Adrenal gland (tissue), 12 donors: ENCODE data around the gene CCSER1. TPM values are rescaled to one million over a fixed set of nuclear protein-coding genes. Genes with fewer than 3 reads are reported as not detected.
"Not testable (repeated sequence)": the region's sequence is repeated elsewhere in the genome, so short reads cannot be mapped to it uniquely, and the experiment has no call there.

Experiments
- DNase-seq, 7 donors: peaks; one replicate each; pipeline ENCODE4 v3.0.0-alpha.2; 2019 to 2020
- H3K27ac ChIP-seq, 5 donors: fragments of 200-600 bp; sonication (generic) in 4 of 5; 1 replicate in 3 of 5; 2 replicates in 2 of 5; pipeline versions ENCODE4 v1.5.1 to v1.8.0; 2016 to 2020; ENCODE audit warnings: mild to moderate bottlenecking in 1 of 5
- H3K27me3 ChIP-seq: fragments of 200-600 bp; 2 replicates; pipeline ENCODE4 v1.8.0; 2021
- H3K36me3 ChIP-seq, 2 donors: fragments of 200-600 bp; replicated peaks in 1 of 2; 1 replicate in 1 of 2; 2 replicates in 1 of 2; pipeline versions ENCODE4 v1.5.1 to v1.8.0; 2018 to 2022
- H3K4me1 ChIP-seq, 2 donors: fragments of 200-600 bp; replicated peaks in 1 of 2; 1 replicate in 1 of 2; 2 replicates in 1 of 2; pipeline versions ENCODE4 v1.5.1 to v1.8.0; 2018 to 2021
- H3K4me3 ChIP-seq, 4 donors: fragments of 200-600 bp; sonication (generic) in 3 of 4; one replicate each; pipeline ENCODE4 v1.5.1; 2016 to 2018
- H3K9me3 ChIP-seq, 3 donors: fragments of 200-600 bp; sonication (generic) in 1 of 3; replicated peaks in 1 of 3; 1 replicate in 2 of 3; 2 replicates in 1 of 3; pipeline versions ENCODE4 v1.5.1 to v1.8.0; 2016 to 2021
- CTCF ChIP-seq, 6 experiments: fragments of 450-650 bp in 4 of 6; fragments of 200-600 bp in 2 of 6; sonication (generic) in 1 of 6; IDR thresholded peaks; 1 replicate in 5 of 6; 2 replicates in 1 of 6; pipeline versions ENCODE4 v1.5.1 to v1.8.0; 2016 to 2021; ENCODE audit warnings: antibody characterized with exemption in 6 of 6, mild to moderate bottlenecking in 2 of 6, moderate library complexity in 1 of 6
- POLR2A ChIP-seq, 2 donors: fragments of 450-650 bp; IDR thresholded peaks; one replicate each; pipeline ENCODE4 v1.6.1; 2017; ENCODE audit warnings: antibody characterized with exemption in 2 of 2, mild to moderate bottlenecking in 2 of 2, moderate library complexity in 1 of 2
- WGBS, 4 donors: extraction: QIAGEN DNeasy Blood & Tissue Kit in 2 of 4; methylation state at CpG; one replicate each; pipeline versions ENCODE4 v1.1.5 to v1.1.7; 2013 to 2017; 5-methylcytosine and 5-hydroxymethylcytosine counted together
- intact Hi-C, 2 donors: fragments of 100-400 bp; cut with DNase I; formaldehyde crosslinking; loops; one replicate each; pipeline versions ENCODE4 v1.14.1 to v1.15.0; 2022 to 2023
- polyA plus RNA-seq, 3 donors: library from polyadenylated mRNA; stranded (reverse); fragments of 200-250 nt in 2 of 3; fragments of 350-450 nt in 1 of 3; fragmentation: Illumina TruSeq in 1 of 3; extraction: RNeasy Lipid Tissue Mini Kit (QIAGEN cat#74804) in 1 of 3; gene quantifications; one replicate each; pipeline ENCODE4 v1.2.3, GENCODE V29; 2013 to 2014
- total RNA-seq, 9 donors: library from RNA; depleted of rRNA in 4 of 9; stranded (reverse); fragments of >200 nt in 4 of 9; fragments of 120-200 nt in 1 of 9; fragmentation: NEBNext Ultra II Directional in 1 of 9; extraction: Animal tissue kit (Norgen Biotek cat#: 25700) in 1 of 9; gene quantifications; one replicate each; pipeline versions ENCODE4 v1.1.0 to v1.2.4, GENCODE V29; 2013 to 2023
- donor health status: healthy with polysubstance abuse.
- donor health status: Bipolar disorder and iron deficiency.
- donor health status: DM: yes; HTN: yes; CAD: no.
- donor health status: DM: no; HTN: no; CAD: no.
- donor health status: DM: no; HTN: no; CAD: no.
- donor health status: DM: yes; HTN: yes; CAD: no.

Gene CCSER1
- total and polyA plus RNA-seq, 12 donors, result 0.14 to 11.7 (median 2.3) TPM; not detected in 1

- no peak for TF ChIP-seq POLR2A (IDR thresholded peaks at IDR 0.05)
- no peak for TF ChIP-seq CTCF (IDR thresholded peaks at IDR 0.05)
- Histone ChIP-seq H3K27ac (no peak overlapping the region), H3K4me3 (no peak overlapping the region), H3K4me1 (no peaks in the 10 kb centered on the region), H3K36me3 (no peaks in the 10 kb centered on the region), H3K27me3 (no peaks in the 10 kb centered on the region), H3K9me3 (no peaks in the 10 kb centered on the region)
- intact Hi-C loops, result no loop called here
- WGBS, 4 donors, result 73 to 87% (median 74%) methylated on average over 1 of the region's 1 CpG
- DNase-seq, result no peak
Measured at GRCh38 chr4:91621446-91621845, 1494.3 kb downstream of the CCSER1 start.

GRCh38 chr4:91622925-91623602 is 1495.9 kb downstream of the CCSER1 start:
- no peaks in the 10 kb centered on the region for H3K36me3 ChIP-seq
- TF ChIP-seq POLR2A (IDR thresholded peaks at IDR 0.05) (no peak), CTCF (IDR thresholded peaks at IDR 0.05) (no peak)
- H3K27me3 ChIP-seq, result no peaks in the 10 kb centered on the region
- H3K27ac ChIP-seq, result no peak overlapping the region
- no peaks in the 10 kb centered on the region for H3K4me1 ChIP-seq
- WGBS, 4 donors, result 65 to 84% (median 76%) methylated on average over 3 of the region's 3 CpGs
- H3K4me3 ChIP-seq, result no peak overlapping the region
- no peak for DNase-seq
- intact Hi-C loops, result no loop called here
- H3K9me3 ChIP-seq, result no peaks in the 10 kb centered on the region

GRCh38 chr4:91623603-91623967 is 1496.4 kb downstream of the CCSER1 start:
- H3K27me3 ChIP-seq, H3K27ac ChIP-seq, intact Hi-C loops, H3K36me3 ChIP-seq, H3K4me1 ChIP-seq, H3K9me3 ChIP-seq, H3K4me3 ChIP-seq, DNase-seq: not testable (repeated sequence)
- 71 to 90% (median 82%) methylated on average over 3 to 4 of the region's 4 CpGs for WGBS, 4 donors

- TF ChIP-seq CTCF (IDR thresholded peaks at IDR 0.05), result no peak
- TF ChIP-seq POLR2A (IDR thresholded peaks at IDR 0.05), result no peak
- no peaks in the 10 kb centered on the region for H3K36me3 ChIP-seq
- no peaks in the 10 kb centered on the region for H3K9me3 ChIP-seq
- intact Hi-C loops, result no loop called here
- H3K27me3 ChIP-seq, result no peaks in the 10 kb centered on the region
- no peaks in the 10 kb centered on the region for H3K4me1 ChIP-seq
- WGBS, 4 donors, result 42 to 84% (median 46%) methylated on average over 1 of the region's 1 CpG
- no peak for DNase-seq
- no peak overlapping the region for H3K27ac ChIP-seq
- no peak overlapping the region for H3K4me3 ChIP-seq
Measured at GRCh38 chr4:91630054-91630453, 1502.9 kb downstream of the CCSER1 start.

GRCh38 chr4:91630764-91631163 is 1503.6 kb downstream of the CCSER1 start:
- H3K36me3 ChIP-seq, result no peaks in the 10 kb centered on the region
- TF ChIP-seq POLR2A (IDR thresholded peaks at IDR 0.05) (no peak), CTCF (IDR thresholded peaks at IDR 0.05) (no peak)

More at GRCh38 chr4:91630764-91631163, 1503.6 kb downstream of the CCSER1 start:
- Histone ChIP-seq H3K4me1 (no peaks in the 10 kb centered on the region), H3K4me3 (no peak overlapping the region), H3K27ac (no peak overlapping the region), H3K9me3 (no peaks in the 10 kb centered on the region), H3K27me3 (no peaks in the 10 kb centered on the region)
- no peak for DNase-seq
- intact Hi-C loops, result no loop called here
